GM12874 (cell line): ENCODE measurements around the gene TMEM132D.

Experiments
- TF ChIP-seq, protein P1 (sequence below): IDR thresholded peaks from 2 replicates; pipeline ENCODE4 v1.5.1; 2011; ENCODE audit warnings: low read depth, mild to moderate bottlenecking, control low read depth, low read length, moderate library complexity; ENCODE audit not compliant: insufficient read depth

The TMEM132D gene

DNA sequence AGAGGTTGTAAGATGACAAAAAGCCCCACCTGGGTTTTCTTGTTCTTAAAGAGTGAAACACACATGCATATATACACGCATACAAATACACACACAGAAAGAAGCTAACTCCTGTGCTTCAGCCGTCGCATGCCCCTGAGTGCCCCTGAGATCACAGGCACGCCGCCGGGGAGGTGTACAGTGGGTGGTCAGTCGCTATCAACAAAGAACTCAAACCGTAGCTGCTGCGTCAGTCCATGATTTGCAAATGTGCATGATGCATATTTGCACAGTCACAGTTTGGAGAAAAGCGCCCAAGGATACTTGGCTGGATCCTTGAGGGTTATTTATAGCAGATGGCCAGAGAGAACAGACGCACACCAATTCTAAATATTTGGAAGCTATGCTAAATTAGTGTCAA, 206.9 kb downstream of the TMEM132D start:
- TF ChIP-seq, protein P1, sequence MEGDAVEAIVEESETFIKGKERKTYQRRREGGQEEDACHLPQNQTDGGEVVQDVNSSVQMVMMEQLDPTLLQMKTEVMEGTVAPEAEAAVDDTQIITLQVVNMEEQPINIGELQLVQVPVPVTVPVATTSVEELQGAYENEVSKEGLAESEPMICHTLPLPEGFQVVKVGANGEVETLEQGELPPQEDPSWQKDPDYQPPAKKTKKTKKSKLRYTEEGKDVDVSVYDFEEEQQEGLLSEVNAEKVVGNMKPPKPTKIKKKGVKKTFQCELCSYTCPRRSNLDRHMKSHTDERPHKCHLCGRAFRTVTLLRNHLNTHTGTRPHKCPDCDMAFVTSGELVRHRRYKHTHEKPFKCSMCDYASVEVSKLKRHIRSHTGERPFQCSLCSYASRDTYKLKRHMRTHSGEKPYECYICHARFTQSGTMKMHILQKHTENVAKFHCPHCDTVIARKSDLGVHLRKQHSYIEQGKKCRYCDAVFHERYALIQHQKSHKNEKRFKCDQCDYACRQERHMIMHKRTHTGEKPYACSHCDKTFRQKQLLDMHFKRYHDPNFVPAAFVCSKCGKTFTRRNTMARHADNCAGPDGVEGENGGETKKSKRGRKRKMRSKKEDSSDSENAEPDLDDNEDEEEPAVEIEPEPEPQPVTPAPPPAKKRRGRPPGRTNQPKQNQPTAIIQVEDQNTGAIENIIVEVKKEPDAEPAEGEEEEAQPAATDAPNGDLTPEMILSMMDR, result no peak

DNA sequence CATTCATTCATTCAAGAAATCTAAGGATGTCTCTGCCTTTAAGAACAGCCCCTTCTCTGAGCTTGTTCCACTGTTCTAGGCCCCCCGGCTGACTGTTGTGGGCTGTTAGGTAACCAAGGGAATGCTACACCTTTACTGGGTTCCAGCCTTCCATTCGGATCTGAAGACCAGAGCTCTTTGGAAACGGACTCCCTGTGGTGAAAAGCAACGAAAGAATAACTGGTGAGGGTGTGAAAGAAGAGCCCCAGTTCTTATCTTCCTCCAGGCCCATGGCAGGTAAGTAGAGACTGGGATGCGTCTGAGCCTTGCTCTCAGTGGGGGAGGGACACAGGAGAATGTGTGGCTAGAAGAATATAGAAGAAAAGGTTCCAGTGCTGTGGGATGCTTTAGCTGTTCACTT, 207.4 kb downstream of the TMEM132D start:
- TF ChIP-seq, protein P1, result no peak

DNA sequence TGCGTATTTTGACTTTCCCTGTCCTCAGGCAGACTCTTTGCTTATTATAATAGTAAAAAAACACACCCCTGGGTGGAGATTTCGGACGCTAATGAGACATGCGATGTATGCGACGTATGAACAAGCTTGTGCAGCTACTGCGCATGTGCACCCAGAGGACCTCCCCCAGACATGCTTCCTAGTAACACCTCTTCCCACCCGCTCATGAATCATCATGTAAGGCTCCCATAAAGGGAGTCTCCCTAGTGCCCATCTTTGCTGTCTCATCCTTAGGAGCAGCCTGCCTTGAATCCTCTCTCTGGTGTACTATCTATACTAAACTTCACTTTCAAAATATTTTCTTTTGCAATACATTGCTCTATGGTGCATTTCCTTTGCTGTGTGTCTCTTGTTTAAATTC, 210.1 kb downstream of the TMEM132D start:
- TF ChIP-seq, protein P1, result no peak

DNA sequence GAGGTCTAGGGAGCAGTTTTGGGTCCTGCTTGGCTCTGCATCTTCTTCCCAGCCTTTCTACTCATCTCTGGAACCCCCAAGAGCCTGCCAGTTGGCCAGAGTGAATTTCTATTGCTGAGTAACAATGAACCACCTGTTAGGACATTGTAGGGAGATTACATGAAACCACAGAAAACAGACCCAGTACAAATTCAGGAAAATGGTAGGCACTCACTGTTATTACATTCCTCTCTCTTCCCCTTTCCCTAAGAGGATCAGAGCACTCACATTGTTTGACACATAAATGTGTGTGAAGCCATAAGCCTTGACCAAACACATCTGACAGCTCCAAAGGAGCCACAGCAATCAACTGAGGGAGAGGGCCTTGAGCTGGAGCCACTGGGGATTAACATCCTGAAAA, 216.1 kb downstream of the TMEM132D start:
- TF ChIP-seq, protein P1, result no peak

DNA sequence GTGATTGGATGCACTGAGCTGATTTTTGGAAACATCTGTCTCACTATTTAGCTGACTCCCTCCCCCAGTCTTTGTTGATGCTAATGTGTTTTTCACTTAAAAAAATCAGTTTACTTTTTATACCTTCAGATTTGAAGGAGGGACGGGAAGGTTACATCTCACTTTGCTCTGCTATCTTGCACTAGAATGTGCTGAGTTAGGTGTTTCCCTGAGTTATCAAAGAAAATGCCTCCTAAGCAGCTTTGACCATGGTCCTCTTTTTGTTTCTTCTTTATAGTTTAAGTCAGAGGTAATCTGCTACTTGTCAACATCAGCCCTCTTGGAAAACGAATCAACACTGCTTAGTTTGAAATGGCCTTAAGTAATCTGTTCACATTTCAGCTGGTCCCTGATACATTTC, 222.0 kb downstream of the TMEM132D start:
- TF ChIP-seq, protein P1, result no peak

DNA sequence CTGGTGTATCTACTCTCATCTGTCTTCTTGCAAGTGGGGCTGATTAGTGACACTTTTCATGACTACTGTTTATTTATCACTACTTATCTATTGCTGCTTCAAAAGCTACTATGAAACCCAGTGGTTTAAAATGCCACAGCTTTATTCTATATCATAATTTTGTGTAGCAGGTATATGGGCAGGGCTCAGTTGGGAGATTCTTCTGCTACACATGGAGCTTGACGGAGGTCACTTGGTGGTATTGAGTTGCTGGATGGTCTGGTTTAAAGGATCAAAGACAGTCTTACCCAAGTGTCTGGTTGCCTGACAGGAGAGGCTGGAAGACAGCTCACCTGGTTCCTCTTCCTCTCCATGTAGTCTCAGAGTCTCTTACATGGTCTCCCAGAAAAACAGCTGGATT, 222.7 kb downstream of the TMEM132D start:
- TF ChIP-seq, protein P1, result no peak

DNA sequence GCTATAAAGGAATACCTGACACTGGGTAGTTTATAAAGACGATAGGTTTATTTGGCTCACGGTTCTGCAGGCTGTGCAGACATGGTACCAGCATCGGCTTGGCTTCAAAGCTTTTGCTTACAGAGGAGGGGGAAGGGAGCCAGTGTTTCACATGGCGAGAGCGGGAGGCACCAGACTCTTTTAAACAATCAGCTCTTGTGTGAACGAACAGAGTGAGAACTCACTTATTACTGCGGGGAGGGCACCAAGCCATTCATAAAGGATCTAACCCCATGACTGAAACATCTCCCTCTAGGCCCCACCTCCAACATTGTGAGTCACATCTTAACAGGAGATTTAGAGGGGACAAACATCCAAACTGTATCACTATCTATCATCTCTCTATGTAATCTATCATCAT, 227.4 kb downstream of the TMEM132D start:
- TF ChIP-seq, protein P1, result no peak

DNA sequence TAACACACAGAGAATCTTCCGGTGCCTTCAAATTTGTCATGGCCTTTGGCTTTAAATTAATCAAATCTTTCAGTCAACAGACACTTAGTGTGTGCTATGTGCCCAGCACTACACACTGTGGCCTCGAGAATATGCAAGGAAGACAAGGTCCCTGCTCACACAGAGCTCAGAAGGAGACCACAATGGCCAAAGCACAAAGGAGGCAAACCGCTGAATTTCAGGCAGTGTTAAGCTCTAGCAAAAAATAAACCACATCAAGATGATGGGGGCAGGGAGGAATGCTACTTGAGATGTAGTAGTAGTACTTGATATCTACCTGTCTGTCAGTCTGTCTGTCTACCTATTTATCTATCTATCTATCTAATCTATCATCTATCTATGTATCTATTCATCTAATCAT, 227.9 kb downstream of the TMEM132D start:
- TF ChIP-seq, protein P1, result no peak
